GM12878 (cell line): Measurements from ENCODE around the gene CXorf66. TPM values are rescaled to one million over a fixed set of nuclear protein-coding genes. Genes with fewer than 3 reads are reported as not detected.

Source experiments
- ATAC-seq: fragments of 200-7000 bp; cut with Tn5 transposase; 3 replicates; pipeline ENCODE4 v1.9.1; 2020; ENCODE audit warnings: mild to moderate bottlenecking, moderate library complexity
- Bru-seq: library from RNA; stranded (reverse); fragments of 400-500 nt; gene quantifications from one replicate; lab custom pipeline; 2021; lab: Mats Ljungman, UMichigan
- BruChase-seq, 2 experiments: library from RNA; stranded (reverse); fragments of 400-500 nt; gene quantifications; one replicate each; lab custom pipeline; 2021; lab: Mats Ljungman, UMichigan
- BruUV-seq: library from RNA; stranded (reverse); fragments of 400-500 nt; replicated peaks from 2 replicates; lab custom pipeline; 2021; lab: Mats Ljungman, UMichigan
- CTCF ChIA-PET: fragments of 300-600 bp; sonication (Branson Sonifier 250); formaldehyde crosslinking; extraction: SDS; loops from one replicate; lab custom pipeline; 2021; ENCODE audit warnings: inconsistent platforms; lab: Yijun Ruan, JAX
- POLR2A ChIA-PET: fragments of 350-600 bp; formaldehyde crosslinking; extraction: SDS; loops from one replicate; lab custom pipeline; 2021; ENCODE audit warnings: inconsistent platforms; lab: Charles Lee
- RAD21 ChIA-PET: fragments of 300-600 bp; sonication (Branson Sonifier 250); formaldehyde crosslinking; loops from one replicate; lab custom pipeline; 2023; ENCODE audit warnings: antibody characterized with exemption; ENCODE audit not compliant: unreplicated experiment; lab: Charles Lee
- SMC1A ChIA-PET: fragments of 300-600 bp; sonication (Branson Sonifier 250); formaldehyde crosslinking; loops from one replicate; lab custom pipeline; 2023; ENCODE audit not compliant: unreplicated experiment, uncharacterized antibody; lab: Charles Lee
- DNase-seq: peaks from one replicate; pipeline ENCODE4 v3.0.0-alpha.2; 2011; ENCODE audit warnings: low read depth, low spot score
- FAIRE-seq: peaks from 3 replicates; lab custom pipeline; 2011; peaks lifted over from hg19 to GRCh38; lab: Jason Lieb, UNC
- H2AFZ ChIP-seq: 2 replicates; pipeline ENCODE4 v1.6.0; 2011; ENCODE audit warnings: low read depth, low read length, control low read depth; ENCODE audit not compliant: control insufficient read depth
- H3K27ac ChIP-seq: 2 replicates; pipeline ENCODE4 v1.5.1; 2011; ENCODE audit warnings: control low read depth; ENCODE audit not compliant: control insufficient read depth, insufficient read depth
- H3K27me3 ChIP-seq, 2 experiments: replicated peaks in 1 of 2; 2 replicates each; pipeline versions ENCODE4 v1.6.0 to v1.6.1; 2011; ENCODE audit warnings: low read length in 1 of 2; ENCODE audit not compliant: control insufficient read depth in 2 of 2, insufficient read depth in 2 of 2
- H3K36me3 ChIP-seq, 2 experiments: 2 replicates each; pipeline ENCODE4 v1.5.1; 2011; ENCODE audit warnings: low read length in 1 of 2; ENCODE audit not compliant: control insufficient read depth in 2 of 2, insufficient read depth in 2 of 2
- H3K4me1 ChIP-seq: 2 replicates; pipeline ENCODE4 v1.6.1; 2011; ENCODE audit warnings: mild to moderate bottlenecking, low read length, moderate library complexity, mixed read lengths; ENCODE audit not compliant: control insufficient read depth, insufficient read depth
- H3K4me2 ChIP-seq: 2 replicates; pipeline ENCODE4 v1.6.0; 2011; ENCODE audit warnings: control low read depth; ENCODE audit not compliant: control insufficient read depth, insufficient read depth
- H3K4me3 ChIP-seq: fragments of 200-600 bp; sonication (generic); 2 replicates; pipeline ENCODE4 v1.5.1; 2016
- H3K79me2 ChIP-seq: 2 replicates; pipeline ENCODE4 v1.6.0; 2011; ENCODE audit warnings: low read length; ENCODE audit not compliant: control insufficient read depth, insufficient read depth
- H3K9ac ChIP-seq: 2 replicates; pipeline ENCODE4 v1.8.0; 2011; ENCODE audit warnings: low read length, control low read depth, mixed read lengths; ENCODE audit not compliant: control insufficient read depth, insufficient read depth
- H3K9me3 ChIP-seq: replicated peaks from 3 replicates; pipeline ENCODE4 v1.5.1; 2011; ENCODE audit warnings: mild to moderate bottlenecking, low read length; ENCODE audit not compliant: control insufficient read depth, insufficient read depth
- H4K20me1 ChIP-seq: 2 replicates; pipeline ENCODE4 v1.6.0; 2011; ENCODE audit not compliant: control insufficient read depth, insufficient read depth
- ASH2L ChIP-seq: fragments of 300-600, 200-600 bp; sonication (generic); IDR thresholded peaks from 2 replicates; pipeline ENCODE4 v1.6.1; 2017; ENCODE audit warnings: low read depth, mild to moderate bottlenecking, borderline replicate concordance
- CBFB ChIP-seq: IDR thresholded peaks from 2 replicates; pipeline ENCODE4 v1.6.1; 2016; ENCODE audit warnings: antibody characterized with exemption, low read depth
- CBX3 ChIP-seq: fragments of 200-600 bp; sonication (generic); IDR thresholded peaks from 2 replicates; pipeline ENCODE4 v1.6.1; 2016; ENCODE audit warnings: low read depth, borderline replicate concordance
- HDAC2 ChIP-seq: fragments of 200-600 bp; sonication (generic); IDR thresholded peaks from 2 replicates; pipeline ENCODE4 v1.6.1; 2017
- HDGF ChIP-seq: fragments of 450-650 bp; IDR thresholded peaks from 2 replicates; pipeline ENCODE4 v1.6.1; 2016; ENCODE audit warnings: antibody characterized with exemption
- IKZF2 ChIP-seq, 2 experiments: fragments of 450-650 bp; IDR thresholded peaks; 2 replicates each; pipeline ENCODE4 v1.6.1; 2017; ENCODE audit warnings: mild to moderate bottlenecking in 2 of 2, moderate library complexity in 2 of 2
- IRF3 ChIP-seq: fragments of 450-650 bp; IDR thresholded peaks from 2 replicates; pipeline ENCODE4 v1.6.1; 2014; ENCODE audit warnings: mild to moderate bottlenecking
- MTA2 ChIP-seq: fragments of 450-650 bp; IDR thresholded peaks from 2 replicates; pipeline ENCODE4 v1.6.1; 2016; ENCODE audit warnings: low read depth, mild to moderate bottlenecking, moderate library complexity
- NRF1 ChIP-seq: conservative IDR thresholded peaks from 2 replicates; pipeline ENCODE4 v1.6.1; 2011; ENCODE audit warnings: mild to moderate bottlenecking, low read depth, low read length, improper control_type of control experiment
- SKIL ChIP-seq: fragments of 450-650 bp; IDR thresholded peaks from 2 replicates; pipeline ENCODE4 v1.6.1; 2017; ENCODE audit warnings: mild to moderate bottlenecking, low read depth, inconsistent platforms; ENCODE audit not compliant: poor library complexity, severe bottlenecking
- SMAD5 ChIP-seq: IDR thresholded peaks from 2 replicates; pipeline ENCODE4 v1.6.1; 2016; ENCODE audit warnings: antibody characterized with exemption, low read depth
- SP1 ChIP-seq: IDR thresholded peaks from one replicate; pipeline ENCODE4 v1.6.1; 2011; ENCODE audit warnings: low read depth, low read length
- USF2 ChIP-seq: IDR thresholded peaks from 2 replicates; pipeline ENCODE4 v1.6.1; 2011; ENCODE audit warnings: low read depth, low read length, improper control_type of control experiment, borderline replicate concordance
- ZNF274 ChIP-seq: IDR thresholded peaks from one replicate; pipeline ENCODE4 v1.8.0; 2011; ENCODE audit not compliant: insufficient read length, insufficient read depth
- ZZZ3 ChIP-seq: IDR thresholded peaks from 2 replicates; pipeline ENCODE4 v1.6.1; 2011; ENCODE audit warnings: low read depth; ENCODE audit not compliant: control insufficient read depth, insufficient read length
- WGBS: methylation state at CpG from one replicate; pipeline ENCODE4 v1.1.6; 2016; ENCODE audit warnings: low lambda C conversion rate; ENCODE audit not compliant: insufficient replicate concordance, insufficient coverage; ENCODE audit errors: missing lambda C conversion rate; 5-methylcytosine and 5-hydroxymethylcytosine counted together
- in situ Hi-C: fragments of 300-500 bp; cut with MboI; formaldehyde crosslinking; loops from 9 replicates; pipeline ENCODE4 v1.14.3; 2018; ENCODE audit warnings: mixed read lengths
- intact Hi-C: fragments of 100-400 bp; cut with micrococcal nuclease; formaldehyde crosslinking; loops from one replicate; pipeline ENCODE4 v1.14.2; 2022; ENCODE audit not compliant: unreplicated experiment
- long read RNA-seq, 2 experiments: library from polyadenylated mRNA; unstranded; transcript quantifications; one replicate each; pipeline ENCODE4 v2.0.0, GENCODE V29; 2019 to 2020
- polyA minus RNA-seq, 3 experiments: library from RNA; depleted of rRNA, polyadenylated mRNA; stranded (reverse); fragments of >200 nt; gene quantifications; 2 replicates each; pipeline ENCODE4 v1.2.3, GENCODE V29; 2011
- polyA plus RNA-seq, 11 experiments: library from polyadenylated mRNA; depleted of rRNA in 4 of 11; unstranded in 6 of 11; stranded (reverse) in 5 of 11; fragments of >200 nt; fragmentation: Nextera tagmentation in 4 of 11; fragmentation: Illumina TruSeq in 1 of 11; extraction: Ambion mirVana in 4 of 11; extraction: Trizol in 1 of 11; gene quantifications; 1 replicate in 1 of 11; 2 replicates in 10 of 11; pipeline versions ENCODE4 v1.2.1 to v1.2.3, GENCODE V29; 2011 to 2016; ENCODE audit warnings: inconsistent platforms in 2 of 11, missing spikeins in 2 of 11, low read depth in 1 of 11
- total RNA-seq, 4 experiments: library from RNA; depleted of rRNA in 3 of 4; stranded (reverse); fragments of >200 nt in 3 of 4; fragmentation: Illumina TruSeq in 1 of 4; extraction: Trizol in 1 of 4; gene quantifications; 2 replicates each; pipeline versions ENCODE4 v1.2.1 to v1.2.3, GENCODE V29; 2013 to 2021

The CXorf66 gene
- not detected in 2 replicates for total RNA-seq (2013; cell fraction: nucleolus; rRNA removed)
- total RNA-seq (2014; rRNA removed) = not detected in 2 replicates
- total RNA-seq (2014; rRNA removed; fragmentation: Illumina TruSeq; extraction: Trizol) = not detected in 2 replicates
- total RNA-seq (2021) = not detected in 2 replicates
- polyA plus RNA-seq (2011; ENCODE audit: low read depth) = not detected
- polyA plus RNA-seq (2011; rRNA removed) = not detected in 2 replicates
- not detected in 2 replicates for polyA plus RNA-seq (2011; cell fraction: cytosol; rRNA removed)
- not detected in 2 replicates for polyA plus RNA-seq (2011; cell fraction: nucleus; rRNA removed)
- not detected in 2 replicates for polyA plus RNA-seq (2012)
- polyA plus RNA-seq (2014; fragmentation: Illumina TruSeq; extraction: Trizol) = not detected in 2 replicates
- polyA plus RNA-seq (2014; fragmentation: Nextera tagmentation; extraction: Ambion mirVana) = not detected
- polyA plus RNA-seq (2014; rRNA removed) = not detected in 2 replicates
- not detected for polyA plus RNA-seq (2016; fragmentation: Nextera tagmentation; extraction: Ambion mirVana)
- not detected in 2 replicates for polyA minus RNA-seq (2011; rRNA and poly(A)+ RNA removed)
- not detected in 2 replicates for polyA minus RNA-seq (2011; cell fraction: cytosol; rRNA and poly(A)+ RNA removed)
- polyA minus RNA-seq (2011; cell fraction: nucleus; rRNA and poly(A)+ RNA removed) = not detected in 2 replicates
- not detected for Bru-seq, nascent RNA
- BruChase-seq, experiment 1, labeled RNA remaining after a 6-hour chase = not detected
- not detected for BruChase-seq, experiment 2, labeled RNA remaining after a 2-hour chase
- long read RNA-seq, experiment 1 = 0 reads
- long read RNA-seq, experiment 2 = 0 reads

GRCh38 chrX:139965421-139965820, at the start of gene CXorf66:
CXorf66 (minus strand) TSS chrX:139965521; CDS start chrX:139965496, 25 bp downstream.
- POLR2A ChIA-PET = no interaction called here
- CTCF ChIA-PET = interaction anchor here (0.7 to 1.1 kb wide), 2 partner anchors 15 to 742 kb away, joined by 3 read pairs; no protein-coding TSS in a partner anchor
- SMC1A ChIA-PET = no interaction called here
- no peaks in the 10 kb centered on the region for H3K27me3 ChIP-seq
- 80% methylated on average over 6 of the region's 7 CpGs for WGBS
- no peak for FAIRE-seq
- in situ Hi-C loops (no loop called here), intact Hi-C loops (loop anchor here (10.0 kb wide), 1 partner anchor 411 kb away; no protein-coding TSS in a partner anchor)
- no peak within 1 kb of the TSS for H3K4me2 ChIP-seq
- no peak within 1 kb of the TSS for H3K4me3 ChIP-seq
- BruUV-seq = no TSS peak
- ATAC-seq = no peak
- no peaks in the 10 kb centered on the region for H3K79me2 ChIP-seq
- RAD21 ChIA-PET = no interaction called here
- no peak within 1 kb of the TSS for H2AFZ ChIP-seq
- no peaks in the 10 kb centered on the region for H3K36me3 ChIP-seq
- H3K4me1 ChIP-seq = no peaks in the 10 kb centered on the region
- DNase-seq = no peak
- H4K20me1 ChIP-seq = no peaks in the 10 kb centered on the region
- no peaks in the 10 kb centered on the region for H3K9me3 ChIP-seq
- H3K27ac ChIP-seq = no peak within 1 kb of the TSS
- no peak within 1 kb of the TSS for H3K9ac ChIP-seq
- TF ChIP-seq HDGF (no peak), IKZF2 (IDR thresholded peaks at IDR 0.05) (no peak), MTA2 (no peak), SMAD5 (no peak), ZZZ3 (no peak), NRF1 (no peak), HDAC2 (no peak), CBFB (no peak), SP1 (no peak), ASH2L (no peak), USF2 (no peak), SKIL (no peak), ZNF274 (no peak), CBX3 (no peak), IRF3 (no peak)
